ENCODE results near the gene SH3PXD2A. TPM values are rescaled to one million over a fixed set of nuclear protein-coding genes. Genes with fewer than 3 reads are reported as not detected.

The SH3PXD2A gene
- total and polyA plus RNA-seq, 2 of the 4 experiments (the other 2 are of a cell fraction) = 6.3 to 23.0 TPM

DNA sequence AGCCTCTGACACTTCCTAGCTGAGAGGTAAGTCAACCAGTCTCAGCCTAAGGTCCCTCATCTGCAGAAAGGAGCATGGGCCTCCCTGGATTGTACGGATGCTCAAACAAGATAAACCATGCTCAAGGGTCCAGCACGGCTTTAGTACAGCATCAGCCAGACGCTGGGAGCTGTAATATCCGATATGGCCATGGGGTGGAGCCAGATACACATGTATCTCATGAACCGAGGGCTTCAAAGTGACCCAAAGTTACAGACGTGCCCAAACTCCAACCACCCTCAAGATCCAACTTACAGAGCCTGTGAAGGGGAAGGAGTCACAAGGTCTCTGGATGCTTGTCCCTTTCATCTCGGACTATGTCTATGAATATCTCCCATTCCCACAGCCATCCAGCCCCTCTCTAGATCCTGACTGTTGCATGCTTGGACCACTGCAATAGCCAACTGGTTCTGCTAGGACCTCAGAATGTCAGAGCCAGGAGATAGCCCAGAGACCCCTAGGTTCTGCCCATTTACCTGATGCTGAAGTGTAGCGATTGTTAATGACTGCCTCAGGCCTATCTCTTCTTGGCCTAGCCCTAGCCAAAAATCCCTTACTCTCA lies 142.4 kb downstream of the SH3PXD2A start:
- H3K14ac ChIP-seq (replicated peaks; ENCODE audit: low read depth, low read length) = no peak overlapping the region
- H3K56ac ChIP-seq (ENCODE audit: extremely low read depth, insufficient read depth, low read length) = no peak overlapping the region
- peaks cover 11% of the 10 kb centered on the region for H3K9me1 ChIP-seq (ENCODE audit: insufficient read depth, low read length)
- no peak overlapping the region for H2BK5ac ChIP-seq (ENCODE audit: low read depth, low read length, poor library complexity, severe bottlenecking)
- peak overlapping the region; percentile 13; the same call in 1 of the 2 replicates for H3K4ac ChIP-seq (ENCODE audit: low read depth, low read length)
- no peak overlapping the region for H3K9ac ChIP-seq (ENCODE audit: low read depth, low read length)
- dilution Hi-C loops (cut with HindIII; ENCODE audit: low sequenced_read_pairs, unreplicated experiment) = loop anchor here (25.0 kb wide), 1 partner anchor 149 kb away; the partner anchor contains the start of gene SH3PXD2A
- no peaks in the 10 kb centered on the region for H3K36me3 ChIP-seq (ENCODE audit: control insufficient read depth, insufficient read depth, low read length)
- 0 out of 2 replicates have a peak overlapping the region, but pooled peaks have one; percentile 37 for H2BK20ac ChIP-seq (ENCODE audit: low read depth, low read length)
- no peak overlapping the region for H3K4me3 ChIP-seq (ENCODE audit: insufficient read depth, low read depth, low read length)
- intact Hi-C loops (cut with micrococcal nuclease) = loop anchor here (1.0 to 2.0 kb wide), 4 partner anchors 146 to 544 kb away; no protein-coding TSS in a partner anchor
- no peak overlapping the region for H3K23ac ChIP-seq (ENCODE audit: low read depth, low read length)
- no peak overlapping the region for H3K27ac ChIP-seq (ENCODE audit: insufficient read depth, low read length)
- H3K18ac ChIP-seq (ENCODE audit: low read depth, low read length) = no peak overlapping the region
- 40% methylated on average over 3 of the region's 8 CpGs; no CpG with 5 or more reads in 1 of the 2 experiments for WGBS, 2 experiments (ENCODE audit: extremely low coverage in 2 of 2, insufficient read length in 1 of 2)
- no peak overlapping the region for H3K4me2 ChIP-seq (ENCODE audit: low read depth, low read length)
- H4K5ac ChIP-seq (ENCODE audit: low read depth, low read length) = no peak overlapping the region
- peak overlapping the region; percentile 72 for H2AFZ ChIP-seq (replicated peaks; ENCODE audit: low read length, poor library complexity)
- no peak overlapping the region for H2BK120ac ChIP-seq (ENCODE audit: low read depth, low read length)
- H4K91ac ChIP-seq (ENCODE audit: insufficient read depth, low read depth, low read length) = no peak overlapping the region
- in situ Hi-C loops (cut with MboI; ENCODE audit: low sequenced_read_pairs) = loop anchor here (5.0 to 25.0 kb wide), 3 partner anchors 169 to 499 kb away; no protein-coding TSS in a partner anchor
- H2BK15ac ChIP-seq (ENCODE audit: low read depth, low read length) = no peak overlapping the region
- TF ChIP-seq RCOR1 (IDR thresholded peaks at IDR 0.05; ENCODE audit: insufficient replicate concordance, low read length) (no peak), MAZ (IDR thresholded peaks at IDR 0.05; ENCODE audit: borderline replicate concordance, low read depth, low read length) (no peak), POLR2A (IDR thresholded peaks at IDR 0.05; ENCODE audit: low read depth, low read length) (0 out of 2 replicates have a peak, but pooled peaks have one; percentile 26), NFE2L2 (IDR thresholded peaks at IDR 0.05; ENCODE audit: low read depth, low read length) (no peak), SMC3 (IDR thresholded peaks at IDR 0.05; ENCODE audit: low read depth, low read length) (peak; percentile 98), MXI1 (IDR thresholded peaks at IDR 0.05; ENCODE audit: borderline replicate concordance, low read depth, low read length) (no peak), MAFK (IDR thresholded peaks at IDR 0.05; ENCODE audit: low read depth, low read length) (no peak), CHD1 (IDR thresholded peaks at IDR 0.05; ENCODE audit: low read depth, low read length) (no peak), FOS (IDR thresholded peaks at IDR 0.05; ENCODE audit: low read depth, low read length) (no peak), RAD21 (IDR thresholded peaks at IDR 0.05; ENCODE audit: low read length) (peak; percentile 97), BHLHE40 (IDR thresholded peaks at IDR 0.05; ENCODE audit: low read depth, low read length) (no peak), CEBPB (IDR thresholded peaks at IDR 0.05; ENCODE audit: low read depth, low read length) (no peak)
- TF ChIP-seq, protein P1, sequence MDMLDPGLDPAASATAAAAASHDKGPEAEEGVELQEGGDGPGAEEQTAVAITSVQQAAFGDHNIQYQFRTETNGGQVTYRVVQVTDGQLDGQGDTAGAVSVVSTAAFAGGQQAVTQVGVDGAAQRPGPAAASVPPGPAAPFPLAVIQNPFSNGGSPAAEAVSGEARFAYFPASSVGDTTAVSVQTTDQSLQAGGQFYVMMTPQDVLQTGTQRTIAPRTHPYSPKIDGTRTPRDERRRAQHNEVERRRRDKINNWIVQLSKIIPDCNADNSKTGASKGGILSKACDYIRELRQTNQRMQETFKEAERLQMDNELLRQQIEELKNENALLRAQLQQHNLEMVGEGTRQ (IDR thresholded peaks at IDR 0.05; ENCODE audit: low read depth, low read length) = no peak
- TF ChIP-seq, protein P2, sequence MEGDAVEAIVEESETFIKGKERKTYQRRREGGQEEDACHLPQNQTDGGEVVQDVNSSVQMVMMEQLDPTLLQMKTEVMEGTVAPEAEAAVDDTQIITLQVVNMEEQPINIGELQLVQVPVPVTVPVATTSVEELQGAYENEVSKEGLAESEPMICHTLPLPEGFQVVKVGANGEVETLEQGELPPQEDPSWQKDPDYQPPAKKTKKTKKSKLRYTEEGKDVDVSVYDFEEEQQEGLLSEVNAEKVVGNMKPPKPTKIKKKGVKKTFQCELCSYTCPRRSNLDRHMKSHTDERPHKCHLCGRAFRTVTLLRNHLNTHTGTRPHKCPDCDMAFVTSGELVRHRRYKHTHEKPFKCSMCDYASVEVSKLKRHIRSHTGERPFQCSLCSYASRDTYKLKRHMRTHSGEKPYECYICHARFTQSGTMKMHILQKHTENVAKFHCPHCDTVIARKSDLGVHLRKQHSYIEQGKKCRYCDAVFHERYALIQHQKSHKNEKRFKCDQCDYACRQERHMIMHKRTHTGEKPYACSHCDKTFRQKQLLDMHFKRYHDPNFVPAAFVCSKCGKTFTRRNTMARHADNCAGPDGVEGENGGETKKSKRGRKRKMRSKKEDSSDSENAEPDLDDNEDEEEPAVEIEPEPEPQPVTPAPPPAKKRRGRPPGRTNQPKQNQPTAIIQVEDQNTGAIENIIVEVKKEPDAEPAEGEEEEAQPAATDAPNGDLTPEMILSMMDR (conservative IDR thresholded peaks at IDR 0.05; ENCODE audit: low read depth, low read length) = peak; percentile 96
- H4K20me1 ChIP-seq (ENCODE audit: insufficient read depth, low read length) = peaks cover 4% of the 10 kb centered on the region; the same call in 1 of the 2 replicates
- peak overlapping the region; percentile 7 for H2AK9ac ChIP-seq (replicated peaks; ENCODE audit: low read depth, low read length, poor library complexity)
- peaks cover 17% of the 10 kb centered on the region for H3K4me1 ChIP-seq (ENCODE audit: control insufficient read depth, insufficient read depth, low read length)
- ATAC-seq (ENCODE audit: low read depth) (peak; percentile 77), DNase-seq (peak; percentile 75)
- ChIA-PET CTCF (interaction anchor here (0.7 to 1.8 kb wide), 7 partner anchors 46 to 175 kb away, joined by 3 to 8 read pairs (median 4); partner anchors contain the start of gene SH3PXD2A), POLR2A (ENCODE audit: unreplicated experiment) (no interaction called here)
- H4K8ac ChIP-seq (ENCODE audit: low read depth in 2 of 2, low read length in 2 of 2) = no peak overlapping the region
- no peaks in the 10 kb centered on the region for H3K27me3 ChIP-seq (ENCODE audit: control insufficient read depth, insufficient read depth, low read length)
- peaks cover 0 to 11% of the 10 kb centered on the region in 2 experiments; a peak in 1 of 4 replicates for H3K79me1 ChIP-seq (ENCODE audit: low read depth in 1 of 2, low read length in 2 of 2)
- H2AK5ac ChIP-seq (ENCODE audit: low read depth, low read length) = peak overlapping the region; percentile 85
- no peaks in the 10 kb centered on the region for H3K9me3 ChIP-seq (ENCODE audit: control insufficient read depth, insufficient read depth, low read length)
- no TSS peak for BruUV-seq (replicated peaks)
